Measurements from ENCODE around the gene TLE3.

The TLE3 gene

DNA sequence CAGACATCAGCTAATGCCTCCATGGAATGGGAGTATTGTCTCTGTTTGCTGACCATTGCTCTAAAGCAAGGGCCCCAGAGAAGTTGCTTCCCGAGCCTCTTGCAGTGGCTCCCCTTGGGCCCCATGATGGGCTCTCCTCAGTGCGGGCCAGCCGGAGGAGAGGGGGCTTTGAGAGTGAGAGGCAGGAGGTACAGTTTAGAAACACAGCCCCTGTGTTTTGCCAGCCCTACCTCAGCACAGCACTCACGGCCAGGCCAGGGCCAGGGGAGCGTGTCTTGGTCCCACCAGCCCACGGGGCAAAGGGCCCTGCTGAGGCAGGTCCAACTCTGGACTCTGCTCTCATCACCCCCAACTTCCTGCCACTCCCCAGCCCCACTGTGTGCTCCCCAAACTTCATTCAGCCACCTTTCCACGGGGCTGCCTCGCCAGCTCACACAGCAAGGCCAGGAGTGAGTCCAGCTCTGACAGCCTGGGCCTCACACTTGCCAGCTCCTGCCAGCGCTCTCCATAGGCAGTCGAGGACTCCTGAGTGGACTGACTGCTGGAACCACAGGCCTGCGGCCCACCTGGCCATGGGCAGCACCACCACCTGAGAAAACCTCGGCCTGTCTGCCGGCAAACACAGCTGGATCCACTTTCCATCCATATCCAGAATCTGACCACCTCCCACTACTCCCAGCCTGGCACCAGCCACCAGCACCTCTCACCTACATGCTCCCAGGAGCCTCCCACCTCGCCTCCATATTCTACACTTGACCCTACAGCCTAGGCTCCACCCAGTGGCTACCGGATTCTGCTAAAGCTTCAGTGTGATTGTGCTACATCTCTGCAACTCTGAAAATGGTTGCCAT, 99.0 kb downstream of the TLE3 start:
- no peak for TF ChIP-seq GATA1 (IDR thresholded peaks at IDR 0.05; ENCODE audit: low read depth, low read length)

GRCh38 chr15:69997813-69998212, 99.9 kb downstream of the TLE3 start:
- DNase-seq: no peak
- TF ChIP-seq GATA1 (IDR thresholded peaks at IDR 0.05; ENCODE audit: low read depth, low read length): no peak

More for the DNA sequence above, 99.0 kb downstream of the TLE3 start:
- no peak for DNase-seq
